ENCODE data around the gene FLVCR2. TPM values are rescaled to one million over a fixed set of nuclear protein-coding genes. Genes with fewer than 3 reads are reported as not detected.

Gene FLVCR2
- total RNA-seq, 2 experiments from 2014 or later: 0.50 to 4.4 TPM

- Mint-ChIP-seq H3K9me3 (no peaks in the 10 kb centered on the region), H3K4me1 (ENCODE audit: low read depth) (peaks cover 59% of the 10 kb centered on the region), H3K27ac (peak overlapping the region; percentile 91), H3K27me3 (no peaks in the 10 kb centered on the region), H3K4me3 (no peak overlapping the region), H3K36me3 (ENCODE audit: low read depth) (no peaks in the 10 kb centered on the region)
- ChIA-PET POLR2A (interaction anchor here (1.0 to 5.2 kb wide), 7 partner anchors 11 to 63 kb away, joined by 4 to 27 read pairs (median 5); partner anchors contain the start of gene BATF), CTCF (interaction anchor here (0.9 to 6.1 kb wide), 11 partner anchors 10 to 311 kb away, joined by 3 to 87 read pairs (median 13); partner anchors contain the start of genes BATF, ERG28, FLVCR2 and TTLL5)
- peak; percentile 70 for ATAC-seq
- DNase-seq: peak; percentile 87
- intact Hi-C loops (cut with micrococcal nuclease): loop anchor here (5.0 to 10.0 kb wide), 2 partner anchors 67 to 255 kb away; no protein-coding TSS in a partner anchor
- TF ChIP-seq CTCF (IDR thresholded peaks at IDR 0.05): no peak
Observed at GRCh38 chr14:75559451-75560222, 18.8 kb upstream of the FLVCR2 start.

- peak; percentile 78 for TF ChIP-seq CTCF (IDR thresholded peaks at IDR 0.05)
- Mint-ChIP-seq H3K9me3 (no peaks in the 10 kb centered on the region), H3K27me3 (no peaks in the 10 kb centered on the region), H3K36me3 (ENCODE audit: low read depth) (no peaks in the 10 kb centered on the region), H3K4me1 (ENCODE audit: low read depth) (peaks cover 67% of the 10 kb centered on the region), H3K27ac (peak overlapping the region; percentile 32), H3K4me3 (peak overlapping the region; percentile 20)
- CTCF ChIA-PET: interaction anchor here (0.7 to 6.1 kb wide), 38 partner anchors 8 to 313 kb away, joined by 3 to 87 read pairs (median 5); partner anchors contain the start of genes BATF, ERG28, FLVCR2 and TTLL5
- DNase-seq (peak; percentile 49), ATAC-seq (no peak)
- POLR2A ChIA-PET: interaction anchor here (1.0 to 5.2 kb wide), 9 partner anchors 10 to 67 kb away, joined by 3 to 27 read pairs (median 8); partner anchors contain the start of gene BATF
- intact Hi-C loops (cut with micrococcal nuclease): loop anchor here (1.0 to 10.0 kb wide), 3 partner anchors 39 to 256 kb away; partner anchors contain the start of gene BATF
Observed at GRCh38 chr14:75561013-75561432, 17.4 kb upstream of the FLVCR2 start.

GRCh38 chr14:75562089-75562488, 16.3 kb upstream of the FLVCR2 start:
- TF ChIP-seq CTCF (IDR thresholded peaks at IDR 0.05): no peak
- H3K36me3 Mint-ChIP-seq (ENCODE audit: low read depth): no peaks in the 10 kb centered on the region
- POLR2A ChIA-PET: interaction anchor here (1.0 to 5.2 kb wide), 9 partner anchors 9 to 446 kb away, joined by 3 to 27 read pairs (median 8); partner anchors contain the start of gene BATF
- peak overlapping the region; percentile 26 for H3K4me3 Mint-ChIP-seq
- intact Hi-C loops (cut with micrococcal nuclease): loop anchor here (5.0 to 10.0 kb wide), 2 partner anchors 70 to 257 kb away; no protein-coding TSS in a partner anchor
- peaks cover 74% of the 10 kb centered on the region for H3K4me1 Mint-ChIP-seq (ENCODE audit: low read depth)
- no peaks in the 10 kb centered on the region for H3K9me3 Mint-ChIP-seq
- CTCF ChIA-PET: interaction anchor here (1.0 to 6.1 kb wide), 24 partner anchors 7 to 263 kb away, joined by 3 to 87 read pairs (median 10); partner anchors contain the start of genes BATF, ERG28, FLVCR2 and TTLL5
- ATAC-seq (peak; percentile 76), DNase-seq (peak; percentile 90)
- peak overlapping the region; percentile 71 for H3K27ac Mint-ChIP-seq
- no peaks in the 10 kb centered on the region for H3K27me3 Mint-ChIP-seq

DNA sequence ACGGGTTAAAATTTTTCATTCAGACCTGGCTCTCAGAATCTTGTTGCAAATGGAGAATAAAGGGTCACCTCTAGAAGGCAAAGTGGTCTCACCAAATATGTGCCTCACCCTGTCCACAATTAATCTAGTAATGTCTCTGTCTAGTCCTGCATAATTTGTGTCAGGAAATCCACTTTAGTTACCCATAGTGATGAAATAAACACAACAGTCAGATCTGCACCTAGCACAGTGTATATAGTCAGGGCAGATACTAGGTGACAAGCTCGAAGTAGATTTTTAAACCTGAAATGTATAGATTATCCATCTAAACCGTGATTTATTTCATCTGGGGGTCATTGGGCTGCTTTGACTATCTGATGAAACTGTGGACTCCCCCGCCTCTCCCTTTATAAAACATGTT, 15.9 kb upstream of the FLVCR2 start:
- POLR2A ChIA-PET: interaction anchor here (1.3 to 5.2 kb wide), 4 partner anchors 19 to 447 kb away, joined by 4 to 27 read pairs (median 18); no protein-coding TSS in a partner anchor
- H3K4me3 Mint-ChIP-seq: peak overlapping the region; percentile 26

More for the DNA sequence above, 15.9 kb upstream of the FLVCR2 start:
- DNase-seq (no peak), ATAC-seq (peak; percentile 29)
- Mint-ChIP-seq H3K27ac (peak overlapping the region; percentile 71), H3K9me3 (no peaks in the 10 kb centered on the region), H3K4me1 (ENCODE audit: low read depth) (peaks cover 77% of the 10 kb centered on the region), H3K27me3 (no peaks in the 10 kb centered on the region), H3K36me3 (ENCODE audit: low read depth) (no peaks in the 10 kb centered on the region)
- CTCF ChIA-PET: interaction anchor here (1.3 to 6.1 kb wide), 14 partner anchors 10 to 261 kb away, joined by 3 to 87 read pairs (median 10); partner anchors contain the start of genes BATF, ERG28, FLVCR2 and TTLL5
- no peak for TF ChIP-seq CTCF (IDR thresholded peaks at IDR 0.05)
- intact Hi-C loops (cut with micrococcal nuclease): loop anchor here (5.0 to 10.0 kb wide), 2 partner anchors 70 to 258 kb away; no protein-coding TSS in a partner anchor
